ENCODE data around the gene SKAP2. TPM values are rescaled to one million over a fixed set of nuclear protein-coding genes. Genes with fewer than 3 reads are reported as not detected.

Gene SKAP2
- total and polyA plus RNA-seq, 8 donors, result 2.9 to 16.3 (median 4.6) TPM

GRCh38 chr7:26900251-26900650 lies 35.9 kb upstream of the SKAP2 start:
- ATAC-seq (no peak), FAIRE-seq (no peak), DNase-seq (no peak)
- Histone ChIP-seq H3K4me1 (no peaks in the 10 kb centered on the region), H3K9me3 (no peaks in the 10 kb centered on the region), H3K27me3 (peaks cover 0 to 3% (median 0%) of the 10 kb centered on the region in 4 donors), H3K4me3 (no peak overlapping the region), H3K27ac (no peak overlapping the region), H3K36me3 (no peaks in the 10 kb centered on the region)
- TF ChIP-seq CTCF (IDR thresholded peaks at IDR 0.05), result no peak
- intact Hi-C loops (cut with DNase I), result no loop called here

GRCh38 chr7:26899519-26899918 lies 35.1 kb upstream of the SKAP2 start:
- H3K4me1 ChIP-seq, result no peaks in the 10 kb centered on the region
- DNase-seq (no peak), ATAC-seq (no peak), FAIRE-seq (no peak)
- no peak overlapping the region for H3K27ac ChIP-seq
- intact Hi-C loops (cut with DNase I), result no loop called here
- no peak overlapping the region for H3K4me3 ChIP-seq
- 22 to 35% methylated on average over 1 of the region's 1 CpG for WGBS, 2 donors
- H3K27me3 ChIP-seq, result peaks cover 0 to 3% (median 0%) of the 10 kb centered on the region in 4 donors
- H3K36me3 ChIP-seq, result no peaks in the 10 kb centered on the region
- TF ChIP-seq CTCF (IDR thresholded peaks at IDR 0.05), result no peak
- no peaks in the 10 kb centered on the region for H3K9me3 ChIP-seq

GRCh38 chr7:26898891-26899290 lies 34.5 kb upstream of the SKAP2 start:
- Histone ChIP-seq H3K4me1 (no peaks in the 10 kb centered on the region), H3K4me3 (no peak overlapping the region), H3K27me3 (peaks cover 0 to 8% (median 0%) of the 10 kb centered on the region in 4 donors), H3K9me3 (no peaks in the 10 kb centered on the region), H3K27ac (no peak overlapping the region), H3K36me3 (no peaks in the 10 kb centered on the region)
- ATAC-seq (no peak), DNase-seq (no peak), FAIRE-seq (no peak)
- 61 to 74% methylated on average over 2 of the region's 2 CpGs for WGBS, 2 donors
- TF ChIP-seq CTCF (IDR thresholded peaks at IDR 0.05), result no peak
- intact Hi-C loops (cut with DNase I), result no loop called here

DNA sequence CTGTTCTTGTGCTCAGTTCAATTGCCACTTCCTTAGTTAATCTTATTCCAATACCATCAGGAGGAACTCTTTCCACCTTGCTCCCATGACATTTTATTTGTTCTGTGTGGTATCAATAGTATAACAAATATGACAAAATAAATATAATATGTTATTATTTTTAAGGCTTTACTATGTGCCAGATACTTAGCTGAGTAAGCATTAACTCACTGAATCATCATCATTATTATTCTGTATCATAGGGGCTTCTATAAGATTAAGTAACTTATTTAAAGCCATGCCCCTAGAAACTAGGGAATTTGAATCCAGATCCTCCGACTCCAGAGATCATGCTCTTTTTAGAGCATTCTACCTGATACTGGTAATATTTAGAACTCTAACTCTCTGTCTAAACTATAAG lies 33.5 kb upstream of the SKAP2 start:
- intact Hi-C loops (cut with DNase I), result no loop called here
- no peaks in the 10 kb centered on the region for H3K36me3 ChIP-seq
- FAIRE-seq (no peak), DNase-seq (no peak), ATAC-seq (no peak)
- no peak overlapping the region for H3K27ac ChIP-seq
- H3K4me1 ChIP-seq, result no peaks in the 10 kb centered on the region
- WGBS, 2 donors, result 78 to 91% methylated on average over 1 of the region's 1 CpG
- no peaks in the 10 kb centered on the region for H3K9me3 ChIP-seq
- no peak for TF ChIP-seq CTCF (IDR thresholded peaks at IDR 0.05)
- H3K27me3 ChIP-seq, result peaks cover 0 to 8% (median 0%) of the 10 kb centered on the region in 4 donors
- no peak overlapping the region for H3K4me3 ChIP-seq

- Histone ChIP-seq H3K9me3 (no peaks in the 10 kb centered on the region), H3K4me1 (no peaks in the 10 kb centered on the region), H3K27ac (no peak overlapping the region), H3K4me3 (no peak overlapping the region), H3K36me3 (no peaks in the 10 kb centered on the region), H3K27me3 (peaks cover 0 to 8% (median 0%) of the 10 kb centered on the region in 4 donors)
- FAIRE-seq (no peak), DNase-seq (no peak), ATAC-seq (no peak)
- intact Hi-C loops (cut with DNase I), result no loop called here
- TF ChIP-seq CTCF (IDR thresholded peaks at IDR 0.05), result no peak
- 58 to 66% methylated on average over 3 of the region's 3 CpGs for WGBS, 2 donors
Measured at GRCh38 chr7:26891400-26892350, 27.3 kb upstream of the SKAP2 start.

All from pancreas (tissue), 10 donors.